OCI-LY3 (cell line): ENCODE measurements around the gene GAB4.

Experiments used
- CTCF ChIP-seq: fragments of 200-600, 300-600 bp; sonication (generic); IDR thresholded peaks from 2 replicates; pipeline ENCODE4 v1.5.1; 2014; ENCODE audit warnings: antibody characterized with exemption, low read length, low read depth
- EZH2phosphoT487 ChIP-seq: fragments of 200-600 bp; shearing (Covaris generic); IDR thresholded peaks from 2 replicates; pipeline ENCODE4 v1.6.1; 2018; ENCODE audit warnings: antibody characterized with exemption, mixed run types, low read depth

- TF ChIP-seq CTCF (no peak), EZH2phosphoT487 (no peak)
Observed at GRCh38 chr22:16955081-16955480, 52.9 kb downstream of the GAB4 start.
